HG03442 (cell line): ENCODE data around the gene LRP1B.
"Not testable (repeated sequence)": the region's sequence is repeated elsewhere in the genome, so short reads cannot be mapped to it uniquely, and the experiment has no call there.

Experiments
- ATAC-seq: cut with Tn5 transposase; IDR thresholded peaks from one replicate; pipeline ENCODE4 v1.9.1; 2021; ENCODE audit warnings: mild to moderate bottlenecking, moderate library complexity; ENCODE audit not compliant: unreplicated experiment

Gene LRP1B

GRCh38 chr2:140596447-140596846, 1534.4 kb downstream of the LRP1B start:
- no peak for ATAC-seq

GRCh38 chr2:140595107-140595506, 1535.7 kb downstream of the LRP1B start:
- ATAC-seq = no peak

- no peak for ATAC-seq
Observed at GRCh38 chr2:140593132-140593531, 1537.7 kb downstream of the LRP1B start.

GRCh38 chr2:140589696-140590095, 1541.1 kb downstream of the LRP1B start:
- ATAC-seq = no peak

GRCh38 chr2:140589273-140589672, 1541.5 kb downstream of the LRP1B start:
- ATAC-seq = no peak

GRCh38 chr2:140586379-140586778, 1544.4 kb downstream of the LRP1B start:
- ATAC-seq = peak; percentile 99

GRCh38 chr2:140585016-140585415, 1545.8 kb downstream of the LRP1B start:
- no peak for ATAC-seq

GRCh38 chr2:140584471-140584870, 1546.3 kb downstream of the LRP1B start:
- ATAC-seq = no peak

GRCh38 chr2:140580532-140581151, 1550.2 kb downstream of the LRP1B start:
- no peak for ATAC-seq

- ATAC-seq = no peak
Observed at GRCh38 chr2:140577453-140577852, 1553.4 kb downstream of the LRP1B start.

- ATAC-seq = no peak
Observed at GRCh38 chr2:140567734-140568133, 1563.1 kb downstream of the LRP1B start.

- no peak for ATAC-seq
Observed at GRCh38 chr2:140565756-140566155, 1565.1 kb downstream of the LRP1B start.

GRCh38 chr2:140555701-140556100, 1575.1 kb downstream of the LRP1B start:
- no peak for ATAC-seq

GRCh38 chr2:140552634-140553033, 1578.2 kb downstream of the LRP1B start:
- ATAC-seq = no peak

GRCh38 chr2:140551287-140551686, 1579.5 kb downstream of the LRP1B start:
- no peak for ATAC-seq

- ATAC-seq = no peak
Observed at GRCh38 chr2:140550821-140551220, 1580.0 kb downstream of the LRP1B start.

GRCh38 chr2:140544769-140545168, 1586.0 kb downstream of the LRP1B start:
- not testable (repeated sequence) for ATAC-seq

- ATAC-seq = no peak
Observed at GRCh38 chr2:140542627-140543026, 1588.2 kb downstream of the LRP1B start.

- no peak for ATAC-seq
Observed at GRCh38 chr2:140539242-140539875, 1591.5 kb downstream of the LRP1B start.

- no peak for ATAC-seq
Observed at GRCh38 chr2:140529706-140530105, 1601.1 kb downstream of the LRP1B start.

- no peak for ATAC-seq
Observed at GRCh38 chr2:140528982-140529381, 1601.8 kb downstream of the LRP1B start.

GRCh38 chr2:140526575-140526974, 1604.2 kb downstream of the LRP1B start:
- no peak for ATAC-seq

- ATAC-seq = no peak
Observed at GRCh38 chr2:140512106-140512505, 1618.7 kb downstream of the LRP1B start.
